ENCODE measurements around the gene CYP46A1.

Gene CYP46A1

GRCh38 chr14:99742074-99742473, 58.0 kb downstream of the CYP46A1 start:
- Histone ChIP-seq H3K27me3 (replicated peaks in 2 of 5; ENCODE audit: control insufficient read depth in 4 of 5, insufficient read depth in 5 of 5, low read length in 4 of 5) (peaks cover 0 to 78% (median 29%) of the 10 kb centered on the region in 5 experiments), H3K4me3 (ENCODE audit: control insufficient read depth in 1 of 7, extremely low read depth in 1 of 7, insufficient read depth in 4 of 7, low read depth in 2 of 7, low read length in 6 of 7) (no peak overlapping the region), H3K9me3 (ENCODE audit: control extremely low read depth in 1 of 5, control insufficient read depth in 4 of 5, insufficient read depth in 2 of 5, low read depth in 1 of 5, low read length in 4 of 5) (no peaks in the 10 kb centered on the region), H3K27ac (ENCODE audit: insufficient read depth in 1 of 2, low read depth in 1 of 2, low read length in 2 of 2, poor library complexity in 1 of 2, severe bottlenecking in 2 of 2) (no peak overlapping the region), H3K36me3 (ENCODE audit: control insufficient read depth in 4 of 4, insufficient read depth in 4 of 4, low read length in 3 of 4) (no peaks in the 10 kb centered on the region), H3K4me1 (ENCODE audit: control extremely low read depth in 1 of 4, control insufficient read depth in 4 of 4, insufficient read depth in 4 of 4, low read length in 3 of 4) (peaks cover 0 to 23% (median 15%) of the 10 kb centered on the region in 4 experiments)
- POLR2A ChIA-PET, result no interaction called here
- DNase-seq, result no peak
- CTCF ChIA-PET, result no interaction called here
- WGBS (ENCODE audit: insufficient coverage), result 100% methylated on average over 3 of the region's 3 CpGs

- Histone ChIP-seq H3K36me3 (ENCODE audit: control insufficient read depth in 4 of 4, insufficient read depth in 4 of 4, low read length in 3 of 4) (no peaks in the 10 kb centered on the region), H3K27me3 (replicated peaks in 2 of 5; ENCODE audit: control insufficient read depth in 4 of 5, insufficient read depth in 5 of 5, low read length in 4 of 5) (peaks cover 0 to 78% (median 25%) of the 10 kb centered on the region in 5 experiments), H3K27ac (ENCODE audit: insufficient read depth in 1 of 2, low read depth in 1 of 2, low read length in 2 of 2, poor library complexity in 1 of 2, severe bottlenecking in 2 of 2) (no peak overlapping the region), H3K4me3 (ENCODE audit: control insufficient read depth in 1 of 7, extremely low read depth in 1 of 7, insufficient read depth in 4 of 7, low read depth in 2 of 7, low read length in 6 of 7) (no peak overlapping the region), H3K9me3 (ENCODE audit: control extremely low read depth in 1 of 5, control insufficient read depth in 4 of 5, insufficient read depth in 2 of 5, low read depth in 1 of 5, low read length in 4 of 5) (no peaks in the 10 kb centered on the region), H3K4me1 (ENCODE audit: control extremely low read depth in 1 of 4, control insufficient read depth in 4 of 4, insufficient read depth in 4 of 4, low read length in 3 of 4) (peaks cover 0 to 26% (median 16%) of the 10 kb centered on the region in 4 experiments)
- ChIA-PET CTCF (no interaction called here), POLR2A (no interaction called here)
- no peak for DNase-seq
- WGBS (ENCODE audit: insufficient coverage), result 97% methylated on average over 24 of the region's 25 CpGs
These were observed 58.7 kb downstream of the CYP46A1 start for GRCh38 chr14:99742509-99743487.

DNA sequence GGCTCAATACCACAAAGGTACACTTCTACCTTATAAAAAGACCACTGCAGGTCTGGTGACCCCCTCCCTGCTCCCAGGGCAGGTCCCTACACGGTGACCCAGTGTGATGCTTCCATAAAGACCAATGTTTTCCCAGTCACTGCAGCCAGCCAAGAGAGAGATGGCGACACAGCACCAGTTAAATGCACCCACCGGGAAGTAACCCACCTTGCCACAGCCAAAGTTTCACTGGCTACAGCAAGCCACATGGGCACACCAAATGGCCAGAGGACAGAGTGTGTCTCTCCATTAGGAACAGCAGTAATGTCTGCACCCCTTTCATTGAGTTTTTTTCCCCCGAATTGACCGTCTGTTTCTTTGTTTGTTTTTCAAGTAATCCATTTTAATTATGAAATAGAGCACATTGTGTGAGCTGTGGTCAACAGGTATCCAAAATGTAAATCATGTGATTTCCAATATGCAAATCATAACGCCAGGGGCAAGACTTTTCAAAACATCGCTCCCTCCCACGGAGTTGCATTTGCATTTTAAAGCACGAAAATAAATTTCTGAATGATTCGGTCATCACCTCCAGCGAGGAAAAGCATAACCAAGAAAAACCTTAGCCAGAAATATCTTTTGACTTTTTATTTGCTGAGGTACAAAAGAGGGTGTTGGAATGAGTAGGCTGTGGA, 60.2 kb downstream of the CYP46A1 start:
- 99% methylated on average over 9 of the region's 11 CpGs for WGBS (ENCODE audit: insufficient coverage)
- no peak overlapping the region for H3K27ac ChIP-seq (ENCODE audit: insufficient read depth in 1 of 2, low read depth in 1 of 2, low read length in 2 of 2, poor library complexity in 1 of 2, severe bottlenecking in 2 of 2)
- CTCF ChIA-PET, result no interaction called here

DNA sequence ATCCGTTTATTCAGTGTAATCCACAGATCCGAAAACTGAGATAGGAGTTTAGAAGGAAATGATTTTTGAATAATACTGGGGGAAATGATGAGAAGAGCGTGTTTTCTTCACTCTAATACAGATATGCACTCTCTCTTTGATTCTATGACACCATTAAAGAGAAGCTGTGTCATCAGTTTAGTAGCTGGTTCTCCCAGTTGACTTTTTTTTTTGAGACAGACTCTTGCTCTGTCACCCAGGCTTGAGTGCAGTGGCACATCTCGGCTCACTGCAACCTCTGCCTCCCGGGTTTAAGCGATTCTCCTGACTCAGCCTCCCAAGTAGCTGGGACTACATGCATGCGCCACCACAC, 60.8 kb downstream of the CYP46A1 start:
- Histone ChIP-seq H3K9me3 (ENCODE audit: control extremely low read depth in 1 of 5, control insufficient read depth in 4 of 5, insufficient read depth in 2 of 5, low read depth in 1 of 5, low read length in 4 of 5) (no peaks in the 10 kb centered on the region), H3K36me3 (ENCODE audit: control insufficient read depth in 4 of 4, insufficient read depth in 4 of 4, low read length in 3 of 4) (no peaks in the 10 kb centered on the region), H3K4me1 (ENCODE audit: control extremely low read depth in 1 of 4, control insufficient read depth in 4 of 4, insufficient read depth in 4 of 4, low read length in 3 of 4) (peaks cover 0 to 26% (median 16%) of the 10 kb centered on the region in 4 experiments), H3K27ac (ENCODE audit: insufficient read depth in 1 of 2, low read depth in 1 of 2, low read length in 2 of 2, poor library complexity in 1 of 2, severe bottlenecking in 2 of 2) (no peak overlapping the region), H3K4me3 (ENCODE audit: control insufficient read depth in 1 of 7, extremely low read depth in 1 of 7, insufficient read depth in 4 of 7, low read depth in 2 of 7, low read length in 6 of 7) (no peak overlapping the region), H3K27me3 (replicated peaks in 2 of 5; ENCODE audit: control insufficient read depth in 4 of 5, insufficient read depth in 5 of 5, low read length in 4 of 5) (peaks cover 0 to 67% (median 25%) of the 10 kb centered on the region in 5 experiments)
- ChIA-PET POLR2A (interaction anchor here (0.6 kb wide), 1 partner anchor 1683 kb away, joined by 3 read pairs; no protein-coding TSS in a partner anchor), CTCF (interaction anchor here (1.8 kb wide), 1 partner anchor 15 kb away, joined by 5 read pairs; no protein-coding TSS in a partner anchor)
- WGBS (ENCODE audit: insufficient coverage), result 93% methylated on average over 6 of the region's 7 CpGs
- no peak for DNase-seq

More for the DNA sequence above, 60.2 kb downstream of the CYP46A1 start:
- H3K36me3 ChIP-seq (ENCODE audit: control insufficient read depth in 4 of 4, insufficient read depth in 4 of 4, low read length in 3 of 4), result no peaks in the 10 kb centered on the region
- H3K9me3 ChIP-seq (ENCODE audit: control extremely low read depth in 1 of 5, control insufficient read depth in 4 of 5, insufficient read depth in 2 of 5, low read depth in 1 of 5, low read length in 4 of 5), result no peaks in the 10 kb centered on the region
- H3K27me3 ChIP-seq (replicated peaks in 2 of 5; ENCODE audit: control insufficient read depth in 4 of 5, insufficient read depth in 5 of 5, low read length in 4 of 5), result peaks cover 0 to 68% (median 25%) of the 10 kb centered on the region in 5 experiments
- POLR2A ChIA-PET, result interaction anchor here (0.6 kb wide), 1 partner anchor 1683 kb away, joined by 3 read pairs; no protein-coding TSS in a partner anchor
- DNase-seq, result no peak
- peaks cover 0 to 26% (median 16%) of the 10 kb centered on the region in 4 experiments for H3K4me1 ChIP-seq (ENCODE audit: control extremely low read depth in 1 of 4, control insufficient read depth in 4 of 4, insufficient read depth in 4 of 4, low read length in 3 of 4)
- no peak overlapping the region for H3K4me3 ChIP-seq (ENCODE audit: control insufficient read depth in 1 of 7, extremely low read depth in 1 of 7, insufficient read depth in 4 of 7, low read depth in 2 of 7, low read length in 6 of 7)

GRCh38 chr14:99745307-99745951, 61.3 kb downstream of the CYP46A1 start:
- peaks cover 0 to 61% (median 25%) of the 10 kb centered on the region in 5 experiments for H3K27me3 ChIP-seq (replicated peaks in 2 of 5; ENCODE audit: control insufficient read depth in 4 of 5, insufficient read depth in 5 of 5, low read length in 4 of 5)
- ChIA-PET CTCF (interaction anchor here (1.8 kb wide), 1 partner anchor 16 kb away, joined by 5 read pairs; no protein-coding TSS in a partner anchor), POLR2A (no interaction called here)
- H3K4me3 ChIP-seq (ENCODE audit: control insufficient read depth in 1 of 7, extremely low read depth in 1 of 7, insufficient read depth in 4 of 7, low read depth in 2 of 7, low read length in 6 of 7), result no peak overlapping the region
- peak in 1 of 3 donors; percentile 31 for DNase-seq
- WGBS (ENCODE audit: insufficient coverage), result 55% methylated on average over 7 of the region's 10 CpGs
- peaks cover 0 to 26% (median 16%) of the 10 kb centered on the region in 4 experiments for H3K4me1 ChIP-seq (ENCODE audit: control extremely low read depth in 1 of 4, control insufficient read depth in 4 of 4, insufficient read depth in 4 of 4, low read length in 3 of 4)
- H3K27ac ChIP-seq (ENCODE audit: insufficient read depth in 1 of 2, low read depth in 1 of 2, low read length in 2 of 2, poor library complexity in 1 of 2, severe bottlenecking in 2 of 2), result no peak overlapping the region
- H3K9me3 ChIP-seq (ENCODE audit: control extremely low read depth in 1 of 5, control insufficient read depth in 4 of 5, insufficient read depth in 2 of 5, low read depth in 1 of 5, low read length in 4 of 5), result no peaks in the 10 kb centered on the region
- H3K36me3 ChIP-seq (ENCODE audit: control insufficient read depth in 4 of 4, insufficient read depth in 4 of 4, low read length in 3 of 4), result no peaks in the 10 kb centered on the region

- peaks cover 0 to 57% (median 22%) of the 10 kb centered on the region in 5 experiments for H3K27me3 ChIP-seq (replicated peaks in 2 of 5; ENCODE audit: control insufficient read depth in 4 of 5, insufficient read depth in 5 of 5, low read length in 4 of 5)
- ChIA-PET CTCF (interaction anchor here (1.0 to 1.3 kb wide), 2 partner anchors 8 to 43 kb away, joined by 3 read pairs; no protein-coding TSS in a partner anchor), POLR2A (no interaction called here)
- DNase-seq, result no peak
- no peaks in the 10 kb centered on the region for H3K9me3 ChIP-seq (ENCODE audit: control extremely low read depth in 1 of 5, control insufficient read depth in 4 of 5, insufficient read depth in 2 of 5, low read depth in 1 of 5, low read length in 4 of 5)
- peak overlapping the region in 1 of 7 experiments; percentile 16 for H3K4me3 ChIP-seq (ENCODE audit: control insufficient read depth in 1 of 7, extremely low read depth in 1 of 7, insufficient read depth in 4 of 7, low read depth in 2 of 7, low read length in 6 of 7)
- H3K36me3 ChIP-seq (ENCODE audit: control insufficient read depth in 4 of 4, insufficient read depth in 4 of 4, low read length in 3 of 4), result no peaks in the 10 kb centered on the region
- 81% methylated on average over 4 of the region's 7 CpGs for WGBS (ENCODE audit: insufficient coverage)
- peaks cover 0 to 32% (median 22%) of the 10 kb centered on the region in 4 experiments for H3K4me1 ChIP-seq (ENCODE audit: control extremely low read depth in 1 of 4, control insufficient read depth in 4 of 4, insufficient read depth in 4 of 4, low read length in 3 of 4)
- no peak overlapping the region for H3K27ac ChIP-seq (ENCODE audit: insufficient read depth in 1 of 2, low read depth in 1 of 2, low read length in 2 of 2, poor library complexity in 1 of 2, severe bottlenecking in 2 of 2)
These were observed 63.1 kb downstream of the CYP46A1 start for GRCh38 chr14:99747167-99747566.
